SKM-1 treated with dmso at 0.1 percent for 144 hours (cell line): Measurements from ENCODE around the gene APCS.

Experiments used
- DNase-seq: peaks from one replicate; lab custom pipeline; 2025; ENCODE audit not compliant: unreplicated experiment; lab: John Stamatoyannopoulos, UW

Gene APCS, protein sequence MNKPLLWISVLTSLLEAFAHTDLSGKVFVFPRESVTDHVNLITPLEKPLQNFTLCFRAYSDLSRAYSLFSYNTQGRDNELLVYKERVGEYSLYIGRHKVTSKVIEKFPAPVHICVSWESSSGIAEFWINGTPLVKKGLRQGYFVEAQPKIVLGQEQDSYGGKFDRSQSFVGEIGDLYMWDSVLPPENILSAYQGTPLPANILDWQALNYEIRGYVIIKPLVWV

DNA sequence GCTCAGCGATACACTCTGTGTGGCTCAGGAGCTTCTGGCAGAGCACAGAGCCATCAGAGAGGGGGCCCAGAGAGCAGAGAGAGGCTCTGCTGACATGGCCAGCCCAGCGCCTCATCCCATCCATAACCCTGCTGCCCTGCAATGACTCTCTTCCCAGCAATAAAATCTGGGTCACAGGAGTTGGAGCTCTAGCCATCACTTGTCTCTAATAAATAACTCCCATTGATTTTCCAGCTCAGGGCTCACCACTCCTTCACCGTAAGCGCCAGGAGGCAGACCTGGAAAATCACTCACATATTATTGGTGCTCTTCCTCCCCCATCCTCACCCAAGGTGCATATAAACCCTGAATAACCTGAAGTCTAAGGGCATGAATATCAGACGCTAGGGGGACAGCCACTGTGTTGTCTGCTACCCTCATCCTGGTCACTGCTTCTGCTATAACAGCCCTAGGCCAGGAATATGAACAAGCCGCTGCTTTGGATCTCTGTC, at the start of gene APCS:
TSS of gene APCS (plus strand) at position 366 of the 491 bp plus-strand sequence. CDS start at position 462, 96 bp downstream.
- DNase-seq = no peak

DNA sequence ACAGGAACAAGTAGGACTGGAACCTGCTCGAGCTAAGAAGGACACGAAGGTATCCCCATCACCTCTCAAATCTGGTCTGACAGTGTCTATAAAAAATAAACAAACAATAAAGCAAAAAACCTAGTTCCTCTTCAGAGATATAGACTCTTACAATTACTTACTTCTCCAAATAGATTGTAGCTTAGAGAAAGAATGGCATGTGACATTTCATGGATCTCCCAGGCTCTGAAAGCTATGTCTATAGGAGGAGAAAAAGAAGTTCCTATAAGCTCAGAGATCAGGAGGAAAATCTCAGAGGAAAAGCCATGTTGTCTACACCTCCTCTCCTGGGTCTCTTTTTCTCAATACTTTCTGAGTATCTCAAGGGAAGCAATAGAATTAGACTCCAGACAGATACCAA, 39.5 kb upstream of the APCS start:
- DNase-seq = no peak

DNA sequence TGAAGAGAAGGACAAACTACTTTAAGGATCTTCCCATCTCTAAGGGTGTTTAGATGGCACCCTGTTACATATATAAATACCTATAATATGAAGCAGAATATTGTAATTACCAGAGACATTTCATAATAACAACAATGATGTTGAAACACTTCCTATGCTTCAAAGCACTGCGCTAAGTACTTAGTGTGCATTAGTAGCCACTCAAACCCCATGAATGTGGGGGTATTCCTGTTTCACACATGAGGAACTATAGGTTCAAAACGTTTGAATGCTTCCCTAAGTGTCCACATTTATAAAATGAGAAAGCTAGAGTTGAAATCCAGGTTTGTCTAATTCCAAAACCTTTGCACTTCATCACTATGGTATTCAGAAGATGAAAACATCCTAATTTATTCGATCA, 33.4 kb upstream of the APCS start:
- DNase-seq = peak; percentile 29

DNA sequence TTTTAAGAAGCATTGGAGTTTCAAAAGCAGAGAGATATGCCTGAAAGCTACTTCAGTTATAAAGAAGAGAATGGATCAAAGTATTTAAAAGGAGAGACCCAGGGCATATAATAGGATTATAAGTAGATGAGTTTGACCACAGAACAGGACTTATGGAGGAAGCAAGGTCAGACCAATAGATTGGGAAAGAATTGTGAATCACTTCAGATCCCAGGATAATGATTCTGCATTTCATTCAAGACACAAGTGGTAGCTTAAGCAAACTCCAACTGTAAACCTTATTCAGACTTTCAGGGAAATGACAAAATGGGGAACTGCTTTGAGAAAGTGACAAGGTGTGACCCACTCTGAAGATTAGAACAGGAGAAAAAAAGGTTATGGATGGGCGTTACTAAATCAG, 32.9 kb upstream of the APCS start:
- DNase-seq = no peak

DNA sequence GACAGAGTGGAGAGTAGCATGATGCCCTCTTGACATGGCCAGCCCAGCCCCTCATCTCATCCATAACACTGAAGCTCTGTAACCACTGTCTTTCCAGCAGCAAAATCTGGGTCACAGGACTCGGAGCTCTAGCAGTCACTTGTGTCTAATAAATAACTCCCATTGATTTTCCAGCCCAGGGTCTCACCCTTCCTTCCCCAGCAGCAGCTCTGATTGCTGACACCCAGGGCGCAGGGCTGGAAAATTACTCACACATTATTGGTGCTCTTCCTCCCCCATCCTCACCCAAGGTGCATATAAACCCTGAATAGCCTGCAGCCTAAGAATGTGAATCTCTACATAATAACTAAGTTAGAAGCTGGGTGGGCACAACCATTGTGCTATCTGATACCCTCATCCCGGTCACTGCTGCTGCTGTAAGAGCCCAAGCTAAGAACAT, 30.7 kb upstream of the APCS start:
- DNase-seq = no peak

DNA sequence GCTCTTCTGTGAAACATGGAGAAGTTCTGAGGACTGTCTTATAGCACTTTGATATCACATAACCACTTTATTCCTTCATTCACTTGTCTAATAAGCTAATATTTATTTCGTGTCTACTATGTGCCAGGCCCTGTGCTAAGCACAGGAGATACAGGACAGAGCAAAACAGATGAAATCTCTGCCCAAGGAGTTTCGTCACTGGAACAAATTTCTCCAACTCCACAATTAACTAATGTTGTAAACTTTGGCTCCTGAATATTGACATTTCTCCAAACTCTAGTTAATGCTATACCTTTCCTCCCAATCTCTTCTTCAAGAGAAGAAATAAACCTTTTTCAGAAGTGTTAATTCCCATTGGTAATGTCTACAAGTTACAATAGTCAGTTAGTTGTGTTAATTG, 27.0 kb upstream of the APCS start:
- DNase-seq = no peak

DNA sequence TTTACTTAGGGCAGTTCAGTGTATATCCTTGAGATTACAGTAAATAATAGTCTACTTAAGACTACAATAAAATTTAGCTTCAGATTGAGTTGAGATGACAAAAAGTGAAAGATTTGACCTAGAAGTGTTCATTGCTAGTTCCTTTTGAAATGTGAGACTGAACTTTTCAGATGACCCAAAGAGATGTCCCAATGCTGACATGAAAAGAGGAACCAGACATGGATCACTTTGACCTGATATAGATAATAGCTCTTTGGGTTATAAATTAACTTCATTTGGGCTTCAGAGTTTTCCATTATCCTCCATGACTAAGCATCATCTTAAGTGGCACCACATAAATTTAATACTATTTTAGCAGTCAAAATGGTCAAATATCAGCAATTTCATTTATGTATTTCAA, 26.1 kb upstream of the APCS start:
- DNase-seq = no peak

DNA sequence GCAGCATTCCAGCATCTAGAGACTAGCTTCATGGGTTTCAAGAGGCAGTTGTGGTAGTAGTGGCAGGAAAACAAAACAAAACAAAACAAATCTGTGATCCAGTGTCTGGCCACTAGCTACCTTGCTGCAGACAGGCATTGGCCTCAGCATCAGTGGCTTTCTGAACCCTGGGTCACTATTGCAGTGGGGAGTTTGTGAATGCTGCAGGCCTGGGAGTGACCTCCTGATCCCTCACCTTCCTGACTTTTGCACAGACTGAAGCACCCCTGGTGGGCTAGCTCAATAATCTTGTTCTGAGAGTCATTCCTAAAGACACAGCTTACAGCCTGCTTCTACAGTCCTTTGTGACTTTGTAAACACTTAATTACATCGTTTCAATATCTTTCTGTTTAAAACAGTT, 24.9 kb upstream of the APCS start:
- DNase-seq = no peak

DNA sequence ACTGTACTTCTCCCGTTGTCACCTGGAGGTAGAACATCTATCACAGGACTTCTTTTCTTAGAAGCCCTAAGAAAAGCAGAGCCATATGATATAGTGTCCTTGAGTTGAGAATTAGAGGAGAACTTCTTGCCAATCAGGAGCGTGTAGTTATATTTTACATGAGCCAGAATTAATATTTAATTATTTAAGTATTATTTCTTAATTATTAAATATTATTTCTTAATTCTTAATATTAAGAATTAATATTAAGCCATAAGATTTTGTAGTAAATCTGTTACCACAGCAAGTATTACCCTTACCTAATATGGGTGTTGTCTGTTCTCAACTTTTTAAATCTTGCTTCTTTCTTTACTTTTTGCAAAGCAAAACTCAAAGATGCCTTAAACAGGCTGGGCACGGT, 10.2 kb upstream of the APCS start:
- no peak for DNase-seq

DNA sequence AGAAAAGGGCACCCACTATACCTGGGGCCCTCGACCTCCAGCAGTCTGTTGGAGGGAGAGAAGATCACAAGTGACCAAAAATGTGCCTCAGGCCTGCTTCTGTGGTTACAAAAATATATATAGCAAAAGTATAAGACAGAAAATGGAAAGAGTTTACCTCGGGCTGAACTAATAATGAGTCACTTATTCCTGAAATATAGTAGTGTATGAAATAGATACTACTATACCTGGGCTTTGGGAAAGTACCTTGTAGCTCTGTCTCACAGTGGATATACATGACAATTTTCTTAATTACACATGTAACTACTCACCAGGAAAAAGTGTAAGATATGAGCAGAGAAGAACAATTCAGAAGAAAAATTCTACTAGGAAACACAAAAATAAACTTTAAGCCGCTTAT, 7.3 kb upstream of the APCS start:
- DNase-seq = no peak

DNA sequence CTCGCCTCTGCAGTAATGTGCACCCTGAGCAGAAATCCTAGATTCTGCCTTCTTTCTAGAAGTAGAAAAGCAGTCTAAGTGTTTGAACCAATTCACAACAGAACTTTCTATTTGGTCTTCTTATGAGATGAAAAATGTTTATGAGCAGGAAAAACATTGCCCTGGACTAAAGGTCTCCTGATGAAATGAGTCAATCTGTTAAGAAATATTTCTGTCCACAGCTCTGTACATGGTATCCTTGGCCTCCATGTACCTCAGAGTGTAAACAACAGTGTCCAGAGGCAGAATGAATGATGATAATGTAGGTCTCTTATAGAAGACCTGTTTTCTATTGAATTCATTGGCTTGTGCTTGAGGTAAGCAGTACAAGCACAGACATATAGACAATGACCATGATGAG, 6.2 kb upstream of the APCS start:
- no peak for DNase-seq

DNA sequence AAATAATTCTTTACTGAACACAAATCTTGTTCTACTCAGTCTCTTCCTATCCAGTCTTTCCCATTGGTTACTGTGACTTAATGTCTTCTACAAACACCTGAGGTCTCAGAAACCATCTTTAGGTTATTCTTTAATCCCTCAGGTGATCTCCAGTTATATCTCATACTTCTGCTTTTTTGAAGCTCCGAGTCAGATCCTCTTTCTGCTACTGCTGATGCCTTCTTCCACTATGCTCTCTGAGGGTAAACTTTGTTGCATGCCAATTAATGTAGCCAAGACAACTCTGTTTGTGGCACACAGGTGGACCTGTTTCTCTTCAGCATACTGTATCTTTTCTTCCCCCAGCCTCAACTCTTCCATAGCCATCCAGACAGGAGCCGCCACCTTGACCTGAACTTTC, 3.1 kb upstream of the APCS start:
- DNase-seq = no peak

DNA sequence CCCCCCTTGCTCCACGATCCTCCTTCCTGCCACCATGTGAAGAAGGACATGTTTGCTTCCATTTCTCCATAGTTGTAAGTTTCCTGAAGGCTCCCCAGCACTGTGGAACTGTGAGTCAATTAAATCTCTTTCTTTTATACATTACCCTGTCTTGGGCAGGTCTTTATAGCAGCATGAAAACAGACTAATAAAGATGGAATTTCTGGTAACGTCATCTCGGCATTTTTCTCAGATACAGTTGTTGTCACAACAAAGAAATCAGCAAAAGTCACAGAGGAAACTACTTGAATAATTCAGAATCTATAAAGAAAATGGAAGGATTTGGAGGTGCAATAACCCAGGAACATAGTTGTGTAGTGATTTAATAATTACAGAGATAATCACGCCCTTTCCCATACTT, 4.4 kb downstream of the APCS start:
- DNase-seq = no peak

DNA sequence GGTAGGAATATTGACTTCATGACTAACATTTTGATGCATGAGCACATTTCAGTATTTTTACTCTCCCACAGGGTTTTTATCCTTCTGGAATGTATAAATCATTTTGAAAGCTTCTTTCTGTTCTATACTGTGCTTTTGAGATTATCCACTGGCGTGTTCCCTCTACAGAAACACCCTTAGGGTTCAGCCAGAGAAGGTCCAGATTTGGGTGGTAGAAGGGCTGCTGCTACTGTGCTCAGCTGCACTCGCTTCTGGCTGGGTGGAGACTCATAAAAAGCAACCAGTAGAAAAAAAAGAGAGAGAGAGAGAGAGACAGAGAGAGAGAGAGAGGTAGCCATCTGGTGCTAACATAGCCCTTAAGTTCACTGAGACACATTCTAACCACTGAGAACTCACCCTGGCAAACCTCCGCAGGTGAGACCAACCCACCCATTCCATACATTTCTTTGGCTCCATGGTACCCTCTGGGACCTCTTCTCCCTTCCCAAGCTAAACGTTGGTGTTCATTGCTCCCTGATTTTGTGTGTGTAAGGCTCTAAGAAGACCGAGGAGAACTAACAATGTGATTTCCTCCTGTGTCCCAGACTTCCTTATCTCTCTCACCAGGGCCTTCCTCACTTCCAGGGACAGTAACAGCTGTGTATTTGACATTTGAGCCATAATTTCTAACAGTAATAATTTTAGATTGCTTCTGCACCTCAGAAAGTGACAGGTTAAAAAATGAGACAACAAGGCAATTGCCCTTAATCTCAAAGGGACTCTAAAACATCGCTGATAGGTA, 7.2 kb downstream of the APCS start:
- no peak for DNase-seq

DNA sequence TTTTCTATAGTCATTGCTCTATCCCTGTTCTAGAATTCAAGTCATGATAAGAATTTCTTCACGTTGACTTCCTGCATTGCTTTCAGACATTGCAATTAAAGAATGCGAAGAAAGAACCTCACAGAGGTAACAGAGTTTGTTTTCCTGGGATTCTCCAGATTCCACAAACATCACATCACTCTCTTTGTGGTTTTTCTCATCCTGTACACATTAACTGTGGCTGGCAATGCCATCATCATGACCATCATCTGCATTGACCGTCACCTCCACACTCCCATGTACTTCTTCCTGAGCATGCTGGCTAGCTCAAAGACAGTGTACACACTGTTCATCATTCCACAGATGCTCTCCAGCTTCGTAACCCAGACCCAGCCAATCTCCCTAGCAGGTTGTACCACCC, 10.6 kb downstream of the APCS start:
- no peak for DNase-seq

DNA sequence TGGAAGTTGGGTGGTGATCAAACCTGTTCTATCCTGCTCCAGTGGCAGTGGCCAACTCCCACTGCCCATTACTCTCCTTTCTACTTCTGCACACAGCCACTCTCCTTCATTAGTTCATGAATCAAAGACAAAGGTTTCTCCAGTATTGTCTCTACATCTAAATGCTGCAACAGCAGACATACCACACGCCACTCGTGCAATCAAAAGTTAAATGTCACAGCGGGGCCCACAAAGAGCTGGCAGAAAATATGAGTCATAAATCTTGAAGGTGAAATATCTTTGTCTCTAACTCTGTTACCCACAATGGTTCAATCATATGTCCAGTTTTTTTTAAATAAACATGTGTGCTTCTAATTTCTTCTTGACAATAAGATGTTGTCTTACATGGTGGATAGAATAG, 13.3 kb downstream of the APCS start:
- DNase-seq = no peak

DNA sequence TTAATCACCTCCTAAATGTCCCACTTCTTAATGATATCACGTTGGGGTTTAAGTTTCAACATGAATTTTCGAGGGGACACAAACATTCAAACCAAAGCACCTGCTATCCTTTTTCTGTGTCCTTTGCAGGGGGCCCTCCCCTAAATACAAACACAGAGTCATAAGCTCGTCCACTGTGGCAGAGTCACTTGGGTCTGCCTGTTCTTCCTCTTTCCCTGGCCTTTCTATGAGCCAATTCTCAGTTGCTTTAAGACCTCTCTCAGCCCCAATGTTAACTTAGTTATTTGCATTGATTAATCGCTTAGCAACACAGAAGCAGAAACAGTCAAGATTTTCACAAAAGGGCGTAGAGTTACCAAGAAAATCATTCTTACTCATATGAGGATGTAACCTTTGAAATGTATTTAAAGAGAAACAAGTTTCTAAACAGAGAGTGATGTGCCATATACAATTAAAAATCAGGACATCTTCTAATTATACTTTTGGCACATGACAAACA, 14.9 kb downstream of the APCS start:
- no peak for DNase-seq

DNA sequence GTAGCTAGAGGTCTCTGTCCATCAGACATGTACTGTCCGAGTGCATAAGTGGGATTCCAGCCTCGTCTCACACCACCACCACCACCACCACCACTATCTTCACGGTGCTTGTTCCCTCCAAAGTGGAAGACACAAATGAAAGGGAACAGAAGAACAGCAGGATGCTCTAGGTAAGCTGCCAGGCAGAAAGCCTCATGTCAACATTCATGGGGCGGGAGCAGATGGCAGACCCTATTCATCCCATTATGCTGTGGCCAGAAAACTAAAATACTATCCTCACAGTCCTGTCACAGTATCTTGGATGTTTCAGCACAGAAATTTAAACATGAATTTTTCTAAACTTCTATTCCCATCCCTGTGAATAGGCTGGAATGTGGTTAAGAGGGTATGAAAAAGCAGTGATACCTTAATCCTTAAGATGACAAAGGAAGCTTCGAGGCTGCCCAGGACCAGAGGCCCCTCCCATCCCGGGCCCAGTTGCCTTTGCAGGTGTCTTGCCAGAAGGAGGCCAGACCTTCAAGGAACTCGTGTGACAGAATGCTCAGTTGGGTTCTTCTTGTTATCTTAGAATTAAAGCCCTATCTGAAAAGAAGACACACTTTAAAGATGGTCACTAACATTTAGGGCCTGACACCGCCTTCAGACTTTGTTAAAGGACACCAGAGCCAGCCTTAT, 24.7 kb downstream of the APCS start:
- no peak for DNase-seq

DNA sequence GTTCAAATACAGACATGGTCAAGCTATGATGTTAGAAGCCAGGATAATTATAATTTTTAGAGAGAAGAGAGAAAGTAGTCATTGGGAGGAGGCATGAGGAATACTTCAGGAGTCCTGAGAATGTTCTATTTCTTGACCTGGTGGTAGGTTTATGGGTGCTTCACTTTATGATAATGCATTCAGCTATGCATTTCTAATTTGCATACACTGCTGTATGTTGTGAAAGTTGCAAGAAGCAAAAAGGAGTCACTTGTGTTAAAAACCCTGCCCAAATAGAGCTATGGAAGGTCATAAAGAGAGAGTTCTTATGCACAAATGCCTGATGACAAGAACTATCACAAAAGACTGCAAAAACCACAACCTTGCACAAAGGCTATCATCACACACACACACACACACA, 45.3 kb downstream of the APCS start:
- no peak for DNase-seq
